HG02588 (cell line): ENCODE data around the gene GALNT12.

Experiments
- ATAC-seq: cut with Tn5 transposase; IDR thresholded peaks from one replicate; pipeline ENCODE4 v1.9.1; 2021; ENCODE audit warnings: mild to moderate bottlenecking, moderate library complexity; ENCODE audit not compliant: unreplicated experiment

The GALNT12 gene

DNA sequence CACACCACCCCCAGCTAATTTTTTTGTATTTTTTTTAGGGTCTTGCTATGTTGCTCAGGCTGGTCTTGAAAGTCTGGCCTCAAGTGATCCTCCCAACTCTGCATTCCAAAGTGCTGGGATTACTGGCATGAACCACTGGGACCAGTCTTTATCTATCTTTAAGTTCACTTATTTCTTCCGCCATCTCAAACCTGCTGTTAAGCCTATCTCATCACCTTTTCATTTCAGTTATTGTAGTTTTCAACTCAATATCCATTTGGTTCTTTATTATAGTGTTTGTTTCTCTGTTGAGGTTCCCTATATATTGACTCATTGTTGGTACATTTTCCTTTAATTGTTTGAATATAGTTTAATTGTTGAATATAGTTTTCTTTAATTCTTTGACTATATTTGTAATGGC is 48.1 kb downstream of the GALNT12 start:
- ATAC-seq = no peak

DNA sequence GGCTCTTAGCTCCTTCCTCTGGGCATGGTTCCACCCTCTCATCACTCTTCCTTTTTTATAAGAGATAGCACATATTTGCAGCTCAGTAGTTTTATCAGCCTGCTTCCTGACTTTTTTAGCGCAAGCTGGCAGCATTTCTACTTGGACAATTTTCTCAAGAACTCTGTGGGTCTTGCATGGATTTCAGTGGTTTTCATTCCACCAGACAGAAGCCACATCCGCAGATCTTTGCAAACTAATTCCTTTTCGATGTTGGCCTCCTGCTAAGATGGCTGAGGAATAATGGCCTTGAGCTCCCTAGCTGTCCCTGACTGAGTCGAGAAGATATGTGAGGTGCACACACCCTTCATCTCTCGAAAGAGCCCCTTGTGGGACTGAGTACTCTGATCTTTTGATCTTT is 49.5 kb downstream of the GALNT12 start:
- no peak for ATAC-seq

DNA sequence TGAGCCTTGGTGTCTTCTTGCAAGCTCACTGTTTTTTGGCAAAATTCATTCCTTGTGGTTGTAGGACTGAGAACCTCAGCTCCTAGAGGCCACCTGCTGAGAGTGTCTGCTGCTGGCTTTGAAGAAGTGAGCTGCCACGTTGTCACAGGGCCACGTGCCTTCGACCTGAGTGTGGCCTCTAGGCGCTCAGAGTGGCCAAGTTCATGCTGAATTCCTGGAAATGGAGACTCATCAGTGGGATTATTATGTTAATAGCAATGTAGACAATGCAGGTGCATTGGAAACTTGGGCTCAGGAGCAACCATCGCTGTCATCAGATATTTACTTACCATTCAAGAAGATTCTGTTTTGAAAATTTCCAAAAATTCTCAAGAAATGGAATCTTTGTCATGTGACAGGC is 52.5 kb downstream of the GALNT12 start:
- ATAC-seq = no peak

DNA sequence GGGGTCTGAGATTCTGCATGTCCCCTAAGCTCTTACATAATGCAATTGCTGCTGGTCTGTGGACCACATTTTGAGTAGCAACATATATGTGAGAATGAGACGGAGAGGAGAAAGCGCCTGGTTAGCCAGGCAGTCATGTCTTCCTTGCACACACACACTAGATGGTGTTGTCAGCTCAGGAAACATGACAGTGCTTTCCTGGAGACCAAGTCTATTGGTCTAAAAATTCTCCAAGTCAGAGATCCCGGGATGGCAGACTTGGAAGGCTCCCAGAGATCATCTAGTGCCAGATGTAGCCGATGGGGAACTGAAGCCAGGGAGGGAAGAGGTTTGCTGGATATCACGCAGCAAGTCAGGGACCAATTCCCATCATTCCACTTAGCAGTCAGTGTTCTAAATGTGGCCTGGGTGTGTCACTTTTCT is 53.4 kb downstream of the GALNT12 start:
- ATAC-seq = no peak

DNA sequence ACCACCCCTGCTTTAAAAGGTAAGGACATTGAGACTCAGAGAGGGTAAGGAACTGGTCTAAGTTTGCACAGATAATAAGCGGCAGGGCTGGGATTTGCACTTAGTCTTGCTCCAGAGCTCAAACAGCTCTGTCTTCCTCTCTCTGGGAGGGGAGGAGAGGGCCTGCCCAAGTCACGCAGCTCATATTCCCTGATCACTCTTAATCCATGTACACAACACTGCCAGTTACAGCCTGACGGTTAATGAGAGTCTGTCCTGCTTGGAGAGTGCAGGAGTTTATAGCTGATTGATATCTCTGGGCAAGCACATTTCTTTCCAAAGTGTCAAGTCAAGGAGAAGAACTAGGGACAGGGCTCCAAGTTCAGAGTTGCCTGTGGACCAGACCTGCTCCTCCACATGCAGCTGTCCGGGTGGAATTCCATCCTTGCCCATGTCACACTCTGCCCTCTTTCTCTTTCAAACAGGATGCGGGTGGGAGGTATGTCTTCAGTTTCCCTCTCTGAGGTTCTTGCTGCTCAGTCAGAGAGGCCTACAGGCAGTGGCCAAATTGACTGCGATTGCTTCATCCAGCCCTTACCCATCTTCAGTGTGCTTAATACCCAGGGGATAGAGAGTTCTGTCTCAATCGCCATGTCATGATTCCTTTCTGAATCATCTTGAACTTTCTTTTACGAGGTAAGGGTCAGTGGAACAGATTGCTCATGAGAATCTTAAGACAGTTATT is 54.5 kb downstream of the GALNT12 start:
- ATAC-seq = no peak

DNA sequence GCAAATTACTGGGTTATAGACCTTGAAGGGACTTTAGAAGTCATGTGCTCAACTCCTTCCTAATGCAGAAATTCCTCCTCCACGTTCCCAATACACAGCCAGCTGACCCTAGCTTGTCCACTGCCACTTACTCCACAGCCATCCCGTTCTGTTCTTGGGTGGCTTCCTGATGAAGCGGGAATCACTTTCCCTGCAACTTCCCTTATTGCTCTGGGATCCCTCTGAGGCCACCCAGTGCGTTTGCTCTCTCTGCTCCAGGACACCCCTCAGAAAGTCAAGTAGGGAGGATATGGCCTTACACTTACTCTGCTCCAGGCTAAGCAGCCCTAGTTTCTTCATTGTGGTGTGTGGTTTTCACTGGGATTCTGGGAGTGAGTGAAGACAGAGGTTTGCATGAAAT is 55.5 kb downstream of the GALNT12 start:
- no peak for ATAC-seq

DNA sequence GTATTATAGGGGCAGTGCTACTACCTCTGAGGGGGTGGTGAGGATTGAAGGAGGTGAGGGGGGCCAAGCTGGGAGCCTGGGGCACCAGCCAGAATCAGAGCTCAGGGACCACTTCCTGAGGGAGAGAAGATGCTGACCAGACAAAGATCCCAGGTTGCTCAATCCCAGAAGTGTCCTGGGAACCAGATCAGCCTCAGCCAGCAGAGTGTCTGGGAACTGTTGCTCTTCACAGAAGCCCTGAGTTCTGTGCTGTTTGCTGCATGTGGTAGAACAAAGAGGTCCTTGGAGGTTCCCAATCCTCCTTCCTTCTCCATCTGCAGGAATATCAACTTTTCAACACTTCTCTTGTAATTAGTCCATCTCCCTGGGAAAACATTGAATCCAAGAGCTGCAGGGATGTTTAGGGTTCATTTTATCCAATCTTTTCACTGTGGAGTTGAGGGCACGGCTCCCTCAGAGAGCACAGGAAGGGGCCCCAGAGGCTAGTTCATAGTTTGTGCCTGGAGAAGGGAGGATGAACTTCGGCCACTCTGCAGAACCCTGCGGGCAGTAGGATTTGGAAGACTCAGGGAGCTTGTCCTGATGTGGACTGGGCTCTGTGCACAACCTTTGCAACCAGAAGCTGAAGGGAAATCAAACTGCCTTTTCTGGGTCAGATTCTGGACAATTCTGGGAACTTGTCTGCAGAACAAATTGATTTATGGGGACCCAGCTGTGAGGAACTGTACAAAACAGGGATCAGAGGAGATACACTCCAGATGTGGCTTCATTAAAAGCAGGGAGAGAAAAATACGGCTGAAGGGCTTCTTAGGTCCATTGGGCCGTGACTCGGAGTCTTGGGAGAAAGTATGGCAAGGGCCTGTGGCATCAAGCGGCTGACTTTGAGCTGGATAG is 57.1 kb downstream of the GALNT12 start:
- ATAC-seq = no peak

DNA sequence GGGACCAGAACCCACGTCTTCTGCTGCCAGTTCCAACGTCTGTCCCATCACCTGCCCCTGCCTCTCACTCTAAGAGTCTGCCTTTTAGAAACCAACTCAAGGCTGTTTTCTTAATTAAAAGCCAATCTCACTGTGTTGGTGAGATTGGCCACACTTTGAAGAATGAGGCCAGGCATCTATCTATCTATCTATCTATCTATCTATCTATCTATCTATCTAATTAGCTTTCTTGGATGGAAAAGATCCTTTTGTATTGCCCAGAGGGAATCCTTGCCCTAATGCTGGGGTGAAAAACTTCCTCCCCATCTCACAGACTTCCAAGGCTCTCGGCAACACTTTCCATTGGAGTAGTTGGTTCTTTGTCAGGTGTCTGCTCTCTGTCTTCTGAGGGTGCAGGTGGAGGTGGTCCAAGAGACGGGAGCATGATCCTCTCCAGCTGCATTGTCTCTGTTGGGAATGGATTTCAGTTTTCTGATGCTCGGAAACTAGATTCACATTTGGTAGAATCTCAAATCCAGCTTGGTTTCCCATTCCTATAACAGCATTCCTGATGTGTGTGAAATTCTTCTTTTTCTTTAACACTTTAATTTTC is 57.9 kb downstream of the GALNT12 start:
- ATAC-seq = no peak

DNA sequence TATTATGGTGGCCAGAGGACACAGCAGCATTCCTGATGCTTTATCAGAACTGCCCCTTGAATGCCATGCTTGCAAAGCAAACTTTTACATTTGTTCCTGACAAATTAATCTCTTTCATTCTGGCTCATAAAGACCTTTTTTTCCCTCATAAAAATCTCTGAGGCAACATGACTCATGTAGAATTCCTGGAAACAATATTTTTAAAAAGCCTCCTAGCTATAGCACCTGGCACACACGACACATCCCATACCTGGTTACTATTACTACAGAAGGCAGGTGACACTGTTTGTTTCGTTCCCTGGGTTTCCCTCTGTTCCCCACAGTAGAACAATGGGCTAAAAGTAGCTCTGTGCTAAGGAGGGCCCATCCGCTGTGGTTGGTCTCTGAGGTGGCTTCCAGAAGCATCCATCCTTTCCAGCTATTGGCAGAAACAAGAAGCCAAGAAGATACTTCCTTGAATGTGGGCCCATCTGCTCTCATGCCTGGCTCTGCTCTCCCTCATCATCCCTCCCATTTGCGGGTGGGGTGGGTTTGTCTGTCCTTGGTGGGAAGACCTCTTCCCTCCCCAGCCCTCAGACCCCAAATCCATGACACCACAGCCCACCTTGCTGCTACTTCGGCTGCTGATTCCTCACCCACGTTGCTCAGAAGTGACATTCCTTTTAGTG is 59.1 kb downstream of the GALNT12 start:
- no peak for ATAC-seq

DNA sequence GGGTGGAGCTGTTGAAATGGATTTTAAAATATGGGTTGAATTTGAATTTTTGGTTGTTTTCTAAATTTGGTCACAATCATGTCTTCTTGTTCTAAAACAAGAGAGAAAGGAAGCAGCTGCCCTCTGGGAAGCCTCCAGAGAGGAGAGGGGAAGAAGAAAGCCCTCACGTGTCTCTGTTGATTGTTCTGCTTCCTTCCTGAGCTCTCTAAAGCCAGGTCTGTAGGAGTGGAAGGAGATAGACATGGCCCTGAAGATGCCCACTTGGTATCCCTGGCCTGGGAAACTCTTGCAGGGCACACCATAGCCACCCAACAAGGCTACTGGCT is 59.6 kb downstream of the GALNT12 start:
- no peak for ATAC-seq

DNA sequence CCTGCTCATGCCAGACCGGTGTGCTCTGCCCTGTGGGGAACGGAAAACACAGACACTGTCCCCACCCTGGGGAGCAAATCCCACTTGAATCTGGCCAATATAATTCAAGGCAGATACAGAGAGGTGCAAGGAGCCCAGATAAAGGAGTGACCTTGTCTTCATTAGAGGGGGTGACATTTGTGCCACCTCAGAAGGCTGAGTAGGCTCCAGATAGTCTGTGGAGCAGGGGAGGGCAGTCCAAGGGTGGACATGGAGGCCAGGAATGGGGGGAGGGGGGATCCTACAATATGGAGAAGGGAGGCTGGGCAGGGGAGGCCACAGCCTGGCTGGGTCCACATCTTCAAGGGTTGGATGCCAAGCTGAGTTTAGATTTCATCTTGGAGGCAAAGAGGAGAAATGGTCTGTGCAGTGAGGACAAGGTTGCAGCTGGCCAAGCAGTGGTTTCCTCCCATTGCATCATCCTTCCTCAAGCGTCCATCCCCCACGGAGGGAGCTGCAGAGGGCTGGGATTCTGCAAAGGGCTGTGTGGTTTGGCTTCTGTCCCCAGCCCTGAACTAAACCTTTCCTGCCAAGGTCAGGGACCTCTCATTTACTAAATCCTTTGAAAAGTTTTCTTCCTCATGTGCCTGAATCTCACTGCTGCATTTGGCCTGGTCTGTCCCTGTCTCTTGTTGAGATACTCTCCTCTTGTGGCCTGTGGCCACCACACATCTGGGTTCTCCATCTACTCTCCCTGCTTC is 60.1 kb downstream of the GALNT12 start:
- no peak for ATAC-seq

DNA sequence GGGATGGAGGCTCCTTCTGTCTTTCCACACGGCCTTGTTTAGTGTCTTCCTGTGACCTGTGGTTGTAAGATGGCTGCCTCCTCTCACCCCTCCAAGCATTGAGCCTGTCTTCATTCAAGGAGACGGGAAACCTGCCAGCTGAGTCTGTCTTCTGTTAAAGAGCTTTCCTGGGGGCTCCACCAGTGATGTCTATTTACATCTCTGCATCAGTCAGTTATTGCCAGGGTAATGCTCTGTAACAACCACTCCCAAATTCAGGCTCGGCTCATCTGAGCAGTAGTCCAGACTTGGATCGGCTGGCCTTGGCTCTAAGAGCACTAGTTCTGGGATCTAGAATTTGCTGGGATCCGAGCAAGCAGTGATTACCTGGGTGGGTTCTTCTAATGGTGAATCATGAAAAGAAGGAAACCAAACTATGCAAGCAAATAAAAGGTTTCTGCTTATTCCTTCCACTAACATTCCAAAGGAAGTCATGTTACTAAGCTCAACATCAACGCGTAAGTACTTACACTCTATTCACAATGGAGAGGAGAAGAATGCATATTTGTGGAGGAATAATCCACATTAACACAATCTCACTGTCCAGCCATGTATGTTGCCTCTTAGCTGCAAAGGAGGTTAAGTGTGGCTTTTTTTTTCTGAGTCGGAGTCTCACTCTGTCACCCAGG is 61.7 kb downstream of the GALNT12 start:
- no peak for ATAC-seq

DNA sequence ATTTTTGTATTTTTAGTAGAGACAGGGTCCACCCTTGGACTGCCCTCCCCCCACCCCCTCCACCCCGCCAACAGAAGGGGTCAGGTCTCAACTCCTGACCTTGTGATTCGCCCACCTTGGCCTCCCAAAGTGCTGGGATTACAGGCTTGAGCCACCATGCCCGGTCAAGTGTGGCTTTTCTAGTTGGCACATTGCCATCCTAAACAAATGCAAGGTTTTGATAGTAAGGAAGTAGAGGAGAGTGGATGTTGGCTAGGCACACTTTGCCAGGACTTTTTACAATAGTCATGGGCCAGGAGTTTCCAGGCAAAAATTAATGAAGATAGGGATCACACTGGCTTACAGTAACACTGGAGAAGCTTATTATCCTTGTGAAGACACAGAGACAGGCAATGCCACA is 62.4 kb downstream of the GALNT12 start:
- no peak for ATAC-seq

DNA sequence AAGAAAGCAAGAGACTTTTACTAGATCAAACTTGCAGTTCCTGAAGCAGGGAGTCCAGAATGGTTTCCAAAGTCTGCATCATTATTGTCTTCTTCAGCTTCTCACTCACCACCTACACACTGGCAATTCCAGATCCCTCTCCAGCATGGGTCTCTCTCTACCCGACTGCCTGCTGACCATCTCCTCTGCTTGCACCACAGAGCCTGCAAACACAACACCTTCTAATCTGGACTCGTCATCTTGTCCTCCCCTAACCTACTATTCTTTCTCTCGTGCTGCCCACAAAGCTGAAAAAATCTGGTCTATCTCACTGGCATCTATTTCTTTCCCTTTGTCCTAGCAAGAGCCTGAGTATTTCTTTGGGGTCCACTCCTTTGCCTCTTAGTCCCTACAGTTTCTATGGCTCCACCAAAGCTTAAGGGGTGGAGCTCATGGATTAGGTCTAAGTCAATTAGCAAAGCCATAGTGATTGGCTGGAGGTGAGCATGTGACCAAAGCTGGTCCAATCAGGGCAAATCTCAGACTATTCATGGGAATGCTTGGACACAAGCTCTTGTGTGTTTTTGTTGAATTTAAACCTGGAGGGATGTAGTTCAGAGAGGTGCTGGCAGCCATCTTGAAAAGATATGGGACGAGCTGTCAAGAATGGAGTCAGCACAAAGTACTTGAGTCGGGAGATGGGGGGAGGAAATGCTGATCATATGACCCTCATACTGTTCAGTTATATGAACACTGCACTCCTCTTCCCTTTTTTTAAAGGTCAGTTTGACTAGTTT is 63.5 kb downstream of the GALNT12 start:
- ATAC-seq = no peak

DNA sequence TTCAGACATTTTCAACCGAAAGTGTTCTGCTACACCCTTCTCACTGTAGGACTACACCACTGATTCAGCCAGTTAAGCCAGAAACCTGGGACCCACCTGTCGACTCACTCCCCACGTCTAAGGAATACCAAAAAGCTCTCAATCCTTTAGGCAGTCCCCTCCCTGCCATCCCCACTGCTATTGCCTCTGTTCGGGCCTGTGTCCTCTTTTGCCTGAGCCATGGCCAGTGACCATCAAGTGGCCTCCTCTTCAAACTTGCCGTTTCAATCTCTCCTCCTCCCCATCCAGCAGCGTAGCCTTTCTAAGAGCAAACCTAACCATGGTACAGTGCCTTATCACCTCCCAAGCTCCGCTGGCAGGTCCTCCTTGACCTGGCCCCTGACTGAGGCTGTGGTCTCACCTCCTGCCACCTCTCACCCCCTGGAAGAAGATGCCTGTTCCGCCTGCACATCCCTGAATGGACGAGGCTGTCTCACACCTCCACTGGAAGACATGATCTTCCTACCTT is 64.1 kb downstream of the GALNT12 start:
- no peak for ATAC-seq

DNA sequence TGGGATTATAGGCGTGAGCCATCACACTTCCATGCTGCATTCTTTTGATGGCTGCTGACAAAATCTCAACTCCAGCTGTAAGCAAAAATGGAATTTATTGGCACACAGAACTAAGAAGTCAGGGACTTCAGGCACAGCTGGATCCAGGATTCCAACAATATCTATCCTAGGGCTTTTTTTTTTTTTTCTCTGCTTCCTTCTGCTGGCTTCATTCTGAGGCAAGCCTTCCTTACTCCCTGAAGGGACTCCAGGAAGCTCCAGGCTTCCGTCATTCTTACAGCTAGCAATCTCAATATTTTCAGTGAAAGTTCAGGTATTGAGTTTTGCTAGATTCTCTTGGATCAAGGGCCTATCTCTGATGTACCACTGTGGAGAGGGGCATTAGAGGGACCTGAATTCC is 66.1 kb downstream of the GALNT12 start:
- no peak for ATAC-seq

DNA sequence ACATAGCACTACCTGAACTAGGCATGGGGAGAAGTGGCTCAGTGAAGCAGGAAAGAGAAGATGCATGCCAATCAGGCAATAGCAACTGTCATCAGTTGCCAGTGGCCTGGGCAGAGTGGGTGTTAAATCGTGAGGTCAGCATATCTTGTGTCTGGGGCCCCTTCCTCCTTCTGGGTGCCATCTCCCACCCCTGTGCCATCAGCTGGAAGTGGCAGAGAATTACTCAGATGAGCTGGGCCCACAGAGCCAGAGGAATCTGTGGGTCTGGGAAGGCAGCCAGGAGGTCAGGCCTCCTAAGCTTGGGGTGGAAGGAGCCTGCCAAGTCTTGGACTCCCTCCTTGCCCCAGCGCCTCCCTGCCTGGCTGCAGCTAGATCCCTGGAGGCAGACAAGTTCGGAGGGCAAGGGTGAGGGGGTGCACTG is 66.5 kb downstream of the GALNT12 start:
- ATAC-seq = no peak

DNA sequence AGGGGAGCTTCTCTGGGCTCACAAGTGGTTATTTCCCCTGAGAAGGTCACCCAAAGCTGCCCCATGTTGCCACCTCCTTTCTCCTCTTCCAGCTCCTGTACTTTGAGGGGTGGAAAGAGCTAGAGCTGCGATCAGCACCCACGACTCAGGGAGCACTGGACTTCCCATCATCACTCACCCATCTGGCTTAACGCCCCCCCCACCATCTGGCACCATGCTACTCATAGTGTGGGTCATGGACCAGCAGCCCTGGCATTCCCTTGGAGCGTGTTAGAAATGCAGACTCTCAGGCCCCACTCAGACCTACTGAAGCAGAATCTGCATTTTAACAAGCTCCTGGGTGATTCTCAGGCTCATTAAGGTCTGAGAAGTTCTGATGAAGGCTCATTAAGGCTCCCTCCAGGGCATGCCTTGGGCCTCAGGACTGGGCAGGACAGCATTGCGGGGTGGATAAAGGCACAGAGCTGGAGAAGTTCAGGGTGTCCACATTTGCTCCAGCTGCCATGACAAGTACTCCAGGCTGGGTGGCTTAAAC is 67.3 kb downstream of the GALNT12 start:
- ATAC-seq = no peak

DNA sequence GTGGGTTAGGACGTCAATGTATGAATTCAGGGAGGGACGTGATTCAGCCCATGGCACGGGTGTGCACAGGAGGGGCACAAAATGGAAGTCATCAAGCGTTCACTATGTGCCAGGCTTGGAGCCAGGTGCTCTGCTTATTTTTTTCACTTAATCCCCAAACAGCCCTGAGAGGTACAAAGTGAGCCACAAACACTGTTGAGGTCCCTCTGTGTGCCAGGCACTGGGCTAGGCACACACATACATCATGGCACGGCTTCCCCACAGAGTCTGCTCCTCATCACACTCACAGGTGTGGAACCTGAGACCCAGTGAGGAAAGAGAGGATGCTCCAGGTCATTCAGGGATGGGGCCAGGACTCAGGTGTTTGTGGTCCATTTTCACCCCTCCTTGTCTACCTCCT is 68.1 kb downstream of the GALNT12 start:
- no peak for ATAC-seq
